GM12878 (cell line): ENCODE measurements around the gene RALGAPA2. TPM values are rescaled to one million over a fixed set of nuclear protein-coding genes. Genes with fewer than 3 reads are reported as not detected.

Experiments
- BCL3 ChIP-seq: IDR thresholded peaks from 2 replicates; pipeline ENCODE4 v1.6.1; 2011; ENCODE audit warnings: borderline replicate concordance, low read depth, mild to moderate bottlenecking, moderate library complexity, low read length; ENCODE audit not compliant: insufficient read depth, poor library complexity, severe bottlenecking
- BHLHE40 ChIP-seq, 2 experiments: fragments of 450-650 bp in 1 of 2; IDR thresholded peaks; 2 replicates each; pipeline ENCODE4 v1.6.1; 2011 to 2017; ENCODE audit warnings: low read depth in 2 of 2, borderline replicate concordance in 1 of 2, improper control_type of control experiment in 1 of 2, low read length in 1 of 2, mild to moderate bottlenecking in 1 of 2
- ELK1 ChIP-seq: IDR thresholded peaks from 2 replicates; pipeline ENCODE4 v1.6.1; 2012; ENCODE audit warnings: low read depth, low read length, improper control_type of control experiment
- FOXK2 ChIP-seq: fragments of 450-650 bp; IDR thresholded peaks from 2 replicates; pipeline ENCODE4 v1.6.1; 2017; ENCODE audit warnings: mild to moderate bottlenecking, moderate library complexity
- KAT2A ChIP-seq: conservative IDR thresholded peaks from 2 replicates; pipeline ENCODE4 v1.6.1; 2011; ENCODE audit warnings: low read depth, low read length; ENCODE audit not compliant: control insufficient read depth
- PBX3 ChIP-seq: IDR thresholded peaks from 2 replicates; pipeline ENCODE4 v1.6.1; 2011; ENCODE audit warnings: mild to moderate bottlenecking, low read depth, low read length, moderate library complexity; ENCODE audit not compliant: insufficient replicate concordance
- PRDM15 ChIP-seq: fragments of 450-650 bp; formaldehyde crosslinking; IDR thresholded peaks from 2 replicates; pipeline ENCODE4 v1.4.0; 2020; ENCODE audit warnings: mild to moderate bottlenecking, moderate library complexity
- RB1 ChIP-seq: fragments of 450-650 bp; formaldehyde crosslinking; IDR thresholded peaks from 2 replicates; pipeline ENCODE4 v1.6.1; 2017; ENCODE audit warnings: mild to moderate bottlenecking, borderline replicate concordance
- SUZ12 ChIP-seq: fragments of 200-600 bp; sonication (generic); IDR thresholded peaks from one replicate; pipeline ENCODE4 v1.6.1; 2018; ENCODE audit warnings: antibody characterized with exemption, mild to moderate bottlenecking; ENCODE audit not compliant: unreplicated experiment
- USF2 ChIP-seq: IDR thresholded peaks from 2 replicates; pipeline ENCODE4 v1.6.1; 2011; ENCODE audit warnings: low read depth, low read length, improper control_type of control experiment, borderline replicate concordance
- YBX1 ChIP-seq: fragments of 450-650 bp; IDR thresholded peaks from 2 replicates; pipeline ENCODE4 v1.6.1; 2016; ENCODE audit warnings: antibody characterized with exemption
- ZBTB11 ChIP-seq: fragments of 450-650 bp; formaldehyde crosslinking; IDR thresholded peaks from 2 replicates; pipeline ENCODE4 v1.5.0; 2022; ENCODE audit warnings: mild to moderate bottlenecking, missing genetic modification characterization
- polyA plus RNA-seq, 11 experiments: library from polyadenylated mRNA; depleted of rRNA in 4 of 11; unstranded in 6 of 11; stranded (reverse) in 5 of 11; fragments of >200 nt; fragmentation: Nextera tagmentation in 4 of 11; fragmentation: Illumina TruSeq in 1 of 11; extraction: Ambion mirVana in 4 of 11; extraction: Trizol in 1 of 11; gene quantifications; 1 replicate in 1 of 11; 2 replicates in 10 of 11; pipeline versions ENCODE4 v1.2.1 to v1.2.3, GENCODE V29; 2011 to 2016; ENCODE audit warnings: inconsistent platforms in 2 of 11, missing spikeins in 2 of 11, low read depth in 1 of 11
- total RNA-seq, 4 experiments: library from RNA; depleted of rRNA in 3 of 4; stranded (reverse); fragments of >200 nt in 3 of 4; fragmentation: Illumina TruSeq in 1 of 4; extraction: Trizol in 1 of 4; gene quantifications; 2 replicates each; pipeline versions ENCODE4 v1.2.1 to v1.2.3, GENCODE V29; 2013 to 2021

The RALGAPA2 gene
- total and polyA plus RNA-seq, 10 of the 15 experiments (the other 5 are each of a cell fraction or from before 2014, with no cell fraction given) = 2.9 to 29.4 (median 19.6) TPM

DNA sequence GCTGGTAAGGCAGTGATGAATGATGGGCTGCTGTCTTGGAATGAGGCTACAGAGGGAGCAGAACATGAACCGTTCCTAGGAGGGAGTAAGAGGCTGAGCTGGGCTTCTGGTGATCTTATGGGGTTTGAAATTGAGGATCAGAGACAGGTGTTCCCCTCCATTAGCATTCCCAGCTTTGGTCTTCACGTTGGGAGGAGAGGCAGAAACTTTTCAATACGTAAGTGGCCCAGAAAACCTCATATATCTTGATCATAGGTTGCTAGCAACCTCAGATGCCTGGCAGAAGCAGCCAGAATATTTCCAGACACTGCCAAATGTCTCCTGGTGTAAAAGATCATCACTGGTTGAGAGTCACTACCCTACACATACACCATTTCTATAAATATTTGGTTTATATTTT is 177.4 kb downstream of the RALGAPA2 start (continued):
- TF ChIP-seq PRDM15 (CRISPR knock-in tag) (no peak), KAT2A (no peak), YBX1 (no peak), SUZ12 (no peak), RB1 (no peak), PBX3 (no peak), ELK1 (no peak), FOXK2 (no peak), USF2 (no peak), ZBTB11 (CRISPR knock-in tag) (no peak), BCL3 (no peak), BHLHE40 (IDR thresholded peaks at IDR 0.05; ENCODE audit: borderline replicate concordance in 1 of 2, low read depth in 2 of 2, low read length in 1 of 2) (no peak)
